Measurements from ENCODE around the gene MRPL52. TPM values are rescaled to one million over a fixed set of nuclear protein-coding genes. Genes with fewer than 3 reads are reported as not detected.
"Not testable (repeated sequence)": the region's sequence is repeated elsewhere in the genome, so short reads cannot be mapped to it uniquely, and the experiment has no call there.

MRPL52 gene
- total and polyA plus RNA-seq, 12 donors = 90.1 to 300 (median 113) TPM

GRCh38 chr14:22856428-22856827, 26.7 kb downstream of the MRPL52 start:
- WGBS, 2 donors = 91 to 97% methylated on average over 5 of the region's 5 CpGs
- Histone ChIP-seq H3K27me3 (no peaks in the 10 kb centered on the region), H3K4me1 (peaks cover 1 to 21% (median 14%) of the 10 kb centered on the region in 9 donors), H3K4me3 (no peak overlapping the region), H3K36me3 (no peaks in the 10 kb centered on the region), H3K9me3 (peaks cover 0 to 7% (median 0%) of the 10 kb centered on the region in 11 donors), H3K27ac (no peak overlapping the region)
- intact Hi-C loops (cut with DNase I) = loop anchor here in 6 of 10 donors (5.0 to 10.0 kb wide), 5 partner anchors 34 to 472 kb away; partner anchors contain the start of gene OXA1L (in 1 of the 6)
- no peak for TF ChIP-seq CTCF (IDR thresholded peaks at IDR 0.05)
- ATAC-seq = no peak
- no peak for DNase-seq

- ATAC-seq; H3K9me3 ChIP-seq; H3K27ac ChIP-seq; H3K4me1 ChIP-seq; intact Hi-C loops (cut with DNase I); H3K36me3 ChIP-seq; H3K27me3 ChIP-seq; H3K4me3 ChIP-seq; DNase-seq: not testable (repeated sequence)
- 92 to 93% methylated on average over 3 of the region's 3 CpGs for WGBS, 2 donors
These were observed 30.7 kb downstream of the MRPL52 start for GRCh38 chr14:22860377-22860776.

GRCh38 chr14:22861651-22862050, 32.0 kb downstream of the MRPL52 start:
- Histone ChIP-seq H3K36me3 (no peaks in the 10 kb centered on the region), H3K4me1 (peaks cover 0 to 3% (median 0%) of the 10 kb centered on the region in 9 donors), H3K27me3 (no peaks in the 10 kb centered on the region), H3K9me3 (peaks cover 0 to 6% (median 0%) of the 10 kb centered on the region in 11 donors), H3K4me3 (no peak overlapping the region), H3K27ac (no peak overlapping the region)
- no peak for TF ChIP-seq CTCF (IDR thresholded peaks at IDR 0.05)
- DNase-seq (no peak), ATAC-seq (no peak)
- intact Hi-C loops (cut with DNase I) = no loop called here

GRCh38 chr14:22864979-22865378, 35.3 kb downstream of the MRPL52 start:
- Histone ChIP-seq H3K9me3 (no peaks in the 10 kb centered on the region), H3K36me3 (no peaks in the 10 kb centered on the region), H3K27me3 (no peaks in the 10 kb centered on the region), H3K27ac (no peak overlapping the region), H3K4me1 (peaks cover 0 to 10% (median under 1%) of the 10 kb centered on the region in 9 donors), H3K4me3 (no peak overlapping the region)
- TF ChIP-seq CTCF (IDR thresholded peaks at IDR 0.05) = no peak
- 89 to 90% methylated on average over 4 of the region's 4 CpGs for WGBS, 2 donors
- ATAC-seq (no peak), DNase-seq (no peak)
- intact Hi-C loops (cut with DNase I) = no loop called here

GRCh38 chr14:22865424-22866405, 36.0 kb downstream of the MRPL52 start:
- Histone ChIP-seq H3K9me3 (no peaks in the 10 kb centered on the region), H3K4me3 (no peak overlapping the region), H3K27ac (no peak overlapping the region), H3K27me3 (no peaks in the 10 kb centered on the region), H3K4me1 (peaks cover 0 to 17% (median 8%) of the 10 kb centered on the region in 9 donors), H3K36me3 (no peaks in the 10 kb centered on the region)
- ATAC-seq = no peak
- peak in 3 of 9 donors; percentile 16 to 35 (median 22) for TF ChIP-seq CTCF (IDR thresholded peaks at IDR 0.05)
- intact Hi-C loops (cut with DNase I) = no loop called here
- WGBS, 2 donors = 60% methylated on average over 6 of the region's 6 CpGs
- no peak for DNase-seq
